Stomach (tissue), 4 donors: ENCODE results near the gene C1orf198.

Experiments
- CTCF ChIP-seq, 7 experiments: fragments of 450-650 bp in 4 of 7; fragments of 200-600 bp in 3 of 7; sonication (generic) in 3 of 7; IDR thresholded peaks; one replicate each; pipeline ENCODE4 v1.5.1; 2016 to 2019; ENCODE audit warnings: antibody characterized with exemption in 7 of 7, control low read depth in 2 of 7, mild to moderate bottlenecking in 1 of 7
- EP300 ChIP-seq: sonication (generic); formaldehyde crosslinking; IDR thresholded peaks from one replicate; pipeline ENCODE4 v1.6.1; 2017; ENCODE audit warnings: antibody characterized with exemption
- POLR2AphosphoS5 ChIP-seq, 3 donors: sonication (generic); formaldehyde crosslinking; IDR thresholded peaks; one replicate each; pipeline ENCODE4 v1.6.1; 2016; ENCODE audit warnings: antibody characterized with exemption in 3 of 3

GRCh38 chr1:230850547-230850946 is 17.8 kb downstream of the C1orf198 start:
- TF ChIP-seq POLR2AphosphoS5 (IDR thresholded peaks at IDR 0.05), result no peak
- no peak for TF ChIP-seq CTCF (IDR thresholded peaks at IDR 0.05)
- no peak for TF ChIP-seq EP300
